Measurements from ENCODE around the gene TRIM3.

DNA sequence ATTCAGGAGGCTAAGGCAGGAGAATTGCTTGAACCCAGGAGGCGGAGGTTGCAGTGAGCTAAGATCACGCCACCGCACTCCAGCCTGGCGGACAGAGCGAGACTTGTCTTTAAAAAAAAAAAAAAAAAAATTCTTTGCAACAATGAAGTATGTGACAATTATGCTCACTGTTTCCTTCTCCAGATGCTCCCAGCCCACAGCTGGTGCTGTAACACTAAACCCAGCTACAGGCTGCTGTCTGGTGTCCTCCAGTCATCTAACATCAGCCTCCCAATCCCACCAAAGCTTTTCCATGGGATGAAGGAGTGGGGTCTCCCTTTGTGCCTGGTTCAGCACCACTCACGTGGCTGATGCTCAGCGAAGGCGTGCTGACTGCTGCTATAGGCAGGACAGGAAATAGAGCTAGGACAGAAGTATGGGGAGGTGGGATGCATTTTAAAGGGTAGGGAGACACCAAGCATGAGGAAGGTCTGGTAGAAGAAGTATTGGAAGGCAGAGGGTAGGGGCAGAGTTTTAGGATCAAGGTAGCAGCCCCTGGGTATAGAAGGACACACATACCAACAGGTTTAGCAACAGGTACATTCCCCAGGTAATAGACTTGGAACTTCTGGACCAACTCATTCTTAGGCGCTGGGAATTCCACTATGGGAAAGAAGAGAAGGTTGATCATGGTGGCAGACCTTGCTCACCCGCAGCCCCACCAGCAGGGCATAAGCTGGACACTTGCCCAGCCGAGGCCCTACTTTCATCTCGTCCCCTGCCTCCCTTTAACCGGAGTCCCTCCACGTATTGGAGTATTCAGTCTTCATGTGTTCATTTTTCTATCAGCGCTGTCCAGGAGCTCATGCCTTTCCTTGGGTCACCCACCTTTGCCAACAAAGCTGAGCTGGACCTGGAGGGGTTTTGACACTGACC is 73.1 kb downstream of the TRIM3 start:
- TF ChIP-seq, protein P1, sequence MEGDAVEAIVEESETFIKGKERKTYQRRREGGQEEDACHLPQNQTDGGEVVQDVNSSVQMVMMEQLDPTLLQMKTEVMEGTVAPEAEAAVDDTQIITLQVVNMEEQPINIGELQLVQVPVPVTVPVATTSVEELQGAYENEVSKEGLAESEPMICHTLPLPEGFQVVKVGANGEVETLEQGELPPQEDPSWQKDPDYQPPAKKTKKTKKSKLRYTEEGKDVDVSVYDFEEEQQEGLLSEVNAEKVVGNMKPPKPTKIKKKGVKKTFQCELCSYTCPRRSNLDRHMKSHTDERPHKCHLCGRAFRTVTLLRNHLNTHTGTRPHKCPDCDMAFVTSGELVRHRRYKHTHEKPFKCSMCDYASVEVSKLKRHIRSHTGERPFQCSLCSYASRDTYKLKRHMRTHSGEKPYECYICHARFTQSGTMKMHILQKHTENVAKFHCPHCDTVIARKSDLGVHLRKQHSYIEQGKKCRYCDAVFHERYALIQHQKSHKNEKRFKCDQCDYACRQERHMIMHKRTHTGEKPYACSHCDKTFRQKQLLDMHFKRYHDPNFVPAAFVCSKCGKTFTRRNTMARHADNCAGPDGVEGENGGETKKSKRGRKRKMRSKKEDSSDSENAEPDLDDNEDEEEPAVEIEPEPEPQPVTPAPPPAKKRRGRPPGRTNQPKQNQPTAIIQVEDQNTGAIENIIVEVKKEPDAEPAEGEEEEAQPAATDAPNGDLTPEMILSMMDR (IDR thresholded peaks at IDR 0.05; ENCODE audit: poor library complexity, severe bottlenecking) = no peak
- TF ChIP-seq POLR2AphosphoS5 (IDR thresholded peaks at IDR 0.05) = no peak
- no peak for TF ChIP-seq EZH2 (IDR thresholded peaks at IDR 0.05; ENCODE audit: borderline replicate concordance, insufficient read depth, low read length, poor library complexity, severe bottlenecking)
- no peak for TF ChIP-seq EP300 (conservative IDR thresholded peaks at IDR 0.05; ENCODE audit: poor library complexity, severe bottlenecking)
- TF ChIP-seq RAD21 (conservative IDR thresholded peaks at IDR 0.05) = no peak
- TF ChIP-seq SMC3 (conservative IDR thresholded peaks at IDR 0.05; ENCODE audit: poor library complexity) = no peak
- TF ChIP-seq TAF1 (IDR thresholded peaks at IDR 0.05; ENCODE audit: low read depth) = no peak
